Activated CD8-positive, alpha-beta T cell treated with anti-CD3 and anti-CD28 coated beads for 36 hours (primary cell): Measurements from ENCODE around the gene PRICKLE3. TPM values are rescaled to one million over a fixed set of nuclear protein-coding genes. Genes with fewer than 3 reads are reported as not detected.

Experiments used
- ATAC-seq: fragments of 200-7000 bp; cut with Tn5 transposase; one replicate; pipeline ENCODE4 v1.10.0; 2021; ENCODE audit warnings: mild to moderate bottlenecking, moderate library complexity
- CTCF ChIA-PET: fragments of 350-600 bp; sonication (Branson Sonifier 250); formaldehyde crosslinking; loops from one replicate; lab custom pipeline; 2021; ENCODE audit warnings: antibody characterized with exemption; lab: Charles Lee
- POLR2A ChIA-PET: fragments of 350-600 bp; sonication (Branson Sonifier 250); formaldehyde crosslinking; loops from one replicate; lab custom pipeline; 2021; ENCODE audit warnings: antibody characterized with exemption; lab: Charles Lee
- DNase-seq: peaks from one replicate; pipeline ENCODE4 v3.0.0-alpha.2; 2020
- H3K27ac Mint-ChIP-seq: one replicate; pipeline ENCODE4 v1.8.0; 2021; ENCODE audit warnings: mild to moderate bottlenecking, mixed read lengths
- H3K27me3 Mint-ChIP-seq: one replicate; pipeline ENCODE4 v1.8.0; 2021; ENCODE audit warnings: mixed read lengths
- H3K36me3 Mint-ChIP-seq: one replicate; pipeline ENCODE4 v1.8.0; 2021; ENCODE audit warnings: low read depth, mixed read lengths
- H3K4me1 Mint-ChIP-seq: one replicate; pipeline ENCODE4 v1.8.0; 2021; ENCODE audit warnings: low read depth, mixed read lengths
- H3K4me3 Mint-ChIP-seq: one replicate; pipeline ENCODE4 v1.8.0; 2021; ENCODE audit warnings: mild to moderate bottlenecking, moderate library complexity, mixed read lengths
- H3K9me3 Mint-ChIP-seq: one replicate; pipeline ENCODE4 v1.8.0; 2021; ENCODE audit warnings: mixed read lengths
- CTCF ChIP-seq: fragments of 200-600 bp; IDR thresholded peaks from one replicate; pipeline ENCODE4 v1.8.0; 2022; ENCODE audit warnings: antibody characterized with exemption, mild to moderate bottlenecking
- intact Hi-C: fragments of 100-400 bp; cut with micrococcal nuclease; formaldehyde crosslinking; loops from one replicate; pipeline ENCODE4 v1.10.0; 2022
- total RNA-seq, 2 experiments: library from RNA; stranded (reverse); gene quantifications; one replicate each; pipeline ENCODE4 v1.2.3, GENCODE V29; 2021

PRICKLE3 gene
- 10 to 100 TPM; 25.9 TPM for total RNA-seq

DNA sequence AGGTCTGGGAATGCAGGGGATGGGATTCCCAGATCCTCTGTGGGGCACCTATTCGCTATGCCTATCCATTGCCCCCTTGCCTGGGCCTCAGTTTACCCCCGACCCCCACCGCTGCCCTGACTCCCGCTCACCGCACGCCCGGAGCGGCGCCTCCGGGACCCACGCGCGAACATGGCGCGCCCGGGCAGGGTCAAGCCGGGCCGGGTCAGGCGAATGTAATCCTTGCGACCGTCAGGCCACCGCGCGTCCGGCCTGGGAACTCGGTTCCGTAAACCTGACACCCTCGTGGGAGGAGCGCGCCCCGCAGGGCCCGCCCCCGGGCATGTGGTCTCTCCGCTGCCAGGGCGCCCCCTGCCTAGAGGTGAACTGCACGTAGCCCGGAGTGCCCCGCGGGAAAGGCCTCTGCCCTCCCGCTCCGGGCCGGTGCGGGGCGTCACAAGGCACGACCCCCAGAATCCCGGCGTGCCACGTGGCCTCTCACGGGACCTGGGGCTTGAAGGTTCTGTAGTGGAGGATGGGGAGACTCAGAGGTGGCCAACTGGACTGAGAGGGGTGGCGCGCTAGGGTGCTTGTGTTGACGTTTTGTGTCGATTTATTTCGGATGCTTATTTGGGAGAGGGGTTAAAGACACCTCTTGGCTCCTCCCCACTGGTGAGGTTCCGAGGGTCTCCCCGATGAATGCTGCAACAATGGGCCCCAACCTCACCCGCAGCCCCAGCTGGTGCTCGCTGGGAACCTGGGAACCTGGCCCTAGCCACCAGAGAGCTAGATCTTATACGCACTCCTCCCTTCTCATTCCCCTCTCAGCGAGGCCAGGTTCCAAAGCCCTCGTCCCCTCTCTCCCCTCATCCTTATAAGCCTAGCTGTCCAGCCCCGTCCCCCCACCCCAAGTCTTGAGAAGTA is at the start of gene PRICKLE3:
PRICKLE3 (minus strand) TSS at position 249 of the 903 bp plus-strand sequence; CDS start at position 173, 76 bp downstream.
- POLR2A ChIA-PET, result interaction anchor here (1.0 kb wide), 1 partner anchor 274 kb away, joined by 3 read pairs; no protein-coding TSS in a partner anchor
- peak; percentile 57 for TF ChIP-seq CTCF
- DNase-seq, result peak; percentile 85
- intact Hi-C loops, result no loop called here
- CTCF ChIA-PET, result no interaction called here
- no peaks in the 10 kb centered on the region for H3K9me3 Mint-ChIP-seq
- peaks cover 8% of the 10 kb centered on the region for H3K4me1 Mint-ChIP-seq
- H3K27me3 Mint-ChIP-seq, result no peaks in the 10 kb centered on the region
- peak within 1 kb of the TSS; percentile 84 for H3K4me3 Mint-ChIP-seq
- H3K36me3 Mint-ChIP-seq, result peaks cover 13% of the 10 kb centered on the region
- peak within 1 kb of the TSS; percentile 82 for H3K27ac Mint-ChIP-seq
- ATAC-seq, result peak; percentile 18

- TF ChIP-seq CTCF, result no peak
- Mint-ChIP-seq H3K36me3 (peaks cover 8% of the 10 kb centered on the region), H3K4me1 (peaks cover 25% of the 10 kb centered on the region), H3K9me3 (no peaks in the 10 kb centered on the region), H3K27me3 (no peaks in the 10 kb centered on the region), H3K27ac (no peak overlapping the region), H3K4me3 (no peak overlapping the region)
- no peak for DNase-seq
- CTCF ChIA-PET, result no interaction called here
- POLR2A ChIA-PET, result no interaction called here
- intact Hi-C loops, result no loop called here
- no peak for ATAC-seq
Observed at GRCh38 chrX:49233887-49234555, 47.8 kb upstream of the PRICKLE3 start.

DNA sequence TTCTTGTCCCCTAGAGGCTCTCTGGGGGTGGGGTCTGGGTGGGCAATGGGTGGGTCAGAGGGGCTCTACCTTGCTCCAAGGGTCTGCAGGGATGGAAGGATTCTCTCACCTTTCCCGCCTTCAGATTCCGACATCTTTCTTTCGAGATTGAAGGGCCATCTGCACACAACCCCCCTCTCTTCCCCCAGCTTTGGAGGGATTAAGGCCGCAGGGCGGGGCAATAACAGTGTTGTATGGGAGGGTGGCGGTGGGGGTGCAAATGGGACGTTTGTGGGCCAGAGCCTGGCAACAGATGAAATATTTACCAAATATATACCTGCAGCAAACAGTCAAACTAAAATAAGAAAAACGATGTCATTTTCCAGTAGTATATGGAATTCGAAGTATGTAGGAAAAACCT is 47.0 kb upstream of the PRICKLE3 start, which contains the start of gene CACNA1F:
CACNA1F (minus strand) TSS at position 165 of the 400 bp plus-strand sequence; CDS start at position 134, 31 bp downstream.
- H3K9me3 Mint-ChIP-seq, result no peaks in the 10 kb centered on the region
- H3K36me3 Mint-ChIP-seq, result peaks cover 8% of the 10 kb centered on the region
- H3K27me3 Mint-ChIP-seq, result no peaks in the 10 kb centered on the region
- TF ChIP-seq CTCF, result no peak
- H3K4me1 Mint-ChIP-seq, result peaks cover 25% of the 10 kb centered on the region
- ATAC-seq, result no peak
- H3K27ac Mint-ChIP-seq, result peak within 1 kb of the TSS; percentile 35
- H3K4me3 Mint-ChIP-seq, result peak within 1 kb of the TSS; percentile 20
- DNase-seq, result no peak
- POLR2A ChIA-PET, result no interaction called here
- intact Hi-C loops, result no loop called here
- CTCF ChIA-PET, result no interaction called here

GRCh38 chrX:49232525-49232924 is 46.4 kb upstream of the PRICKLE3 start:
- H3K27me3 Mint-ChIP-seq, result no peaks in the 10 kb centered on the region
- H3K4me3 Mint-ChIP-seq, result peak overlapping the region; percentile 20
- CTCF ChIA-PET, result interaction anchor here (1.2 kb wide), 1 partner anchor 40 kb away, joined by 4 read pairs; no protein-coding TSS in a partner anchor
- TF ChIP-seq CTCF, result no peak
- DNase-seq, result no peak
- intact Hi-C loops, result no loop called here
- H3K4me1 Mint-ChIP-seq, result peaks cover 25% of the 10 kb centered on the region
- POLR2A ChIA-PET, result no interaction called here
- H3K27ac Mint-ChIP-seq, result peak overlapping the region; percentile 35
- H3K36me3 Mint-ChIP-seq, result peaks cover 8% of the 10 kb centered on the region
- H3K9me3 Mint-ChIP-seq, result no peaks in the 10 kb centered on the region
- no peak for ATAC-seq
